ENCODE data around the gene LRBA. TPM values are rescaled to one million over a fixed set of nuclear protein-coding genes. Genes with fewer than 3 reads are reported as not detected.

The LRBA gene
- total and polyA plus RNA-seq, 2 donors (not counting 3 experiments of a cell fraction or from before 2014, with no cell fraction given) = 18.0 to 35.1 TPM

DNA sequence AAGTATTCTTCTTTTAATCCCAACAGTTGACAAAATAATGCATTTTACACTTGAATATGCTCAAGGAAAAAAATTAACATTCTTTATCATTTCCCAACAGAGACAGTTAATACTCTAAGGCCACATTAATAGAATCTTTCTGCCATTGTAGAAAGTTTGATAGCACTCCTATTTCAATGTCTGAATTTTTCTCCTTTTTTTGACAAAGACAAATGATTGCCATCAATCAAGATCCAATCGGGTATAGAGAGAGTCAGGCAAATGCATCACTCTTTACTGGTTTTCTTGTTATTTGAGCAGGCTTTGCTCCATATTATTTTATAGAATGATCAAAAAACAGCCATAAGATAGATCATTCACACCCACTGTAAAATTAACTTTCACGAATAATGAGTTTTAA lies 387.0 kb downstream of the LRBA start:
- TF ChIP-seq GATA2 (IDR thresholded peaks at IDR 0.05; ENCODE audit: insufficient read depth, insufficient read length, low read depth, low read length) (no peak), JUN (IDR thresholded peaks at IDR 0.05; ENCODE audit: borderline replicate concordance, insufficient read depth, insufficient read length, low read depth) (no peak), FOS (IDR thresholded peaks at IDR 0.05; ENCODE audit: borderline replicate concordance, insufficient read depth, low read length) (no peak), EZH2 (IDR thresholded peaks at IDR 0.05; ENCODE audit: borderline replicate concordance, low read depth, low read length, severe bottlenecking) (no peak), POLR2AphosphoS5 (IDR thresholded peaks at IDR 0.05; ENCODE audit: insufficient read depth, low read depth, low read length) (no peak), CTCF (IDR thresholded peaks at IDR 0.05; ENCODE audit: extremely low read depth in 1 of 2, insufficient read depth in 1 of 2, low read depth in 1 of 2, low read length in 2 of 2) (no peak), MYC (IDR thresholded peaks at IDR 0.05; ENCODE audit: low read depth, low read length) (no peak), POLR2A (IDR thresholded peaks at IDR 0.05; ENCODE audit: low read depth, low read length) (no peak)
- TF ChIP-seq, protein P1, sequence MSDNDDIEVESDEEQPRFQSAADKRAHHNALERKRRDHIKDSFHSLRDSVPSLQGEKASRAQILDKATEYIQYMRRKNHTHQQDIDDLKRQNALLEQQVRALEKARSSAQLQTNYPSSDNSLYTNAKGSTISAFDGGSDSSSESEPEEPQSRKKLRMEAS (IDR thresholded peaks at IDR 0.05; ENCODE audit: insufficient read depth, insufficient read length) = no peak
- Histone ChIP-seq H2AFZ (ENCODE audit: low read depth, low read length) (no peak overlapping the region), H3K4me1 (ENCODE audit: control insufficient read depth, extremely low read depth, insufficient read depth, low read length) (no peaks in the 10 kb centered on the region), H3K27ac (ENCODE audit: insufficient read depth, low read depth, low read length) (no peak overlapping the region), H3K36me3 (ENCODE audit: control insufficient read depth in 2 of 2, extremely low read depth in 1 of 2, insufficient read depth in 2 of 2, low read length in 2 of 2) (no peaks in the 10 kb centered on the region), H3K4me3 (replicated peaks in 1 of 3; ENCODE audit: insufficient read depth in 1 of 3, low read depth in 1 of 3, low read length in 3 of 3) (no peak overlapping the region), H3K9me1 (replicated peaks; ENCODE audit: control insufficient read depth, extremely low read depth, insufficient read depth, low read length) (no peaks in the 10 kb centered on the region), H4K20me1 (replicated peaks; ENCODE audit: control insufficient read depth, extremely low read depth, insufficient read depth, low read length) (no peaks in the 10 kb centered on the region), H3K27me3 (ENCODE audit: control insufficient read depth in 2 of 2, insufficient read depth in 2 of 2, low read length in 2 of 2) (no peaks in the 10 kb centered on the region), H3K9me3 (replicated peaks; ENCODE audit: control insufficient read depth, insufficient read depth, low read length) (no peaks in the 10 kb centered on the region), H3K4me2 (ENCODE audit: insufficient read depth, low read length) (no peak overlapping the region), H3K9ac (replicated peaks; ENCODE audit: extremely low read depth, insufficient read depth, low read length) (no peak overlapping the region), H3K79me2 (ENCODE audit: control insufficient read depth, insufficient read depth, low read length) (no peaks in the 10 kb centered on the region)
- ChIA-PET POLR2A (no interaction called here), CTCF (no interaction called here)
- DNase-seq (ENCODE audit: low read depth, low spot score) (no peak), FAIRE-seq (no peak)
- intact Hi-C loops (cut with micrococcal nuclease) = no loop called here
- dilution Hi-C loops (cut with MboI; ENCODE audit: extremely low pct_ligation_motif_present, low sequenced_read_pairs) = no loop called here
- BruUV-seq (replicated peaks) = no TSS peak
